ENCODE measurements around the gene SUPT20HL1.

DNA sequence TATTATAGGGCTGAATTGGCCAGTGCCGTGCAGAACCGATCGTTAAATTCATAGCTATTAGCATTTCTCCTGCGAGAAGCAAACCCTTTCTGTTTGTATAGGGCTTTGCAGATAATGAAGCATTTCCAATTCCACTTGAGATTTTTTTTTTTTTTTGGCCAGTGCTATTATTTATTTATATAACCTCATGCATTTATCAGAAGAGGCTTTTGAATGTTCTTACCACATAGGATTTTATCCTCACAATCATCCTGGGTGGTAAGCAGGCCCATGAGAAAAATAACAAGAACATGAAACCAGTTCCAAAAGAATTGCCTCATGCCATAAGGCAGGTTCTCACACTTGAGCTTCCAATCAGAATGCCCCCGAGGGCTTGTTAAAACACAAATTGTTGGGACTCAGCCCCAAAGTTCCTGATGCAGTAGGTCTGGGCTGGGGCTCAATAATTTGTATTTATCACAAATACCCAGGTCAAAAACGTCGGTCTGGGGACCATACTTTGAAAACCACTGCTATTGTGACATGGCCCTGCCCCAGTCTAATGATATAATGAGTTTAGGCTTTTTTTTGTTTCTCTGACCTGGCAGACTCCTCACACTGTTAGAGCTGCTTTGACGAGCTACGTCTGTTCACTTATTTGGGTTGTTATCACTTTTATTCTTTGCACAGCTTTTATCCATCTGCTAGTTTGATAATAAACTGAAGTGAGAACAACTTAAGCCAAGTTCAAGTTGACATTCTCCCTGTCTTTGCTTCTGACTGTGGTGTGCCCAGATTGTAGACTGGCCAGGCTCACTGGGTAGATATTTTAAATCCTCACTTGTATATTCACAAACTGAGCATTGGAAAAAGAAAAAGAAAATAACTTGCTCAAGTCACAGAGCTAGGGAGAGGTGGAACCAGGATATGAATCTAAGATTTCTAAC lies 20.1 kb downstream of the SUPT20HL1 start:
- TF ChIP-seq POLR2A (IDR thresholded peaks at IDR 0.05) = no peak
- TF ChIP-seq, protein P1, sequence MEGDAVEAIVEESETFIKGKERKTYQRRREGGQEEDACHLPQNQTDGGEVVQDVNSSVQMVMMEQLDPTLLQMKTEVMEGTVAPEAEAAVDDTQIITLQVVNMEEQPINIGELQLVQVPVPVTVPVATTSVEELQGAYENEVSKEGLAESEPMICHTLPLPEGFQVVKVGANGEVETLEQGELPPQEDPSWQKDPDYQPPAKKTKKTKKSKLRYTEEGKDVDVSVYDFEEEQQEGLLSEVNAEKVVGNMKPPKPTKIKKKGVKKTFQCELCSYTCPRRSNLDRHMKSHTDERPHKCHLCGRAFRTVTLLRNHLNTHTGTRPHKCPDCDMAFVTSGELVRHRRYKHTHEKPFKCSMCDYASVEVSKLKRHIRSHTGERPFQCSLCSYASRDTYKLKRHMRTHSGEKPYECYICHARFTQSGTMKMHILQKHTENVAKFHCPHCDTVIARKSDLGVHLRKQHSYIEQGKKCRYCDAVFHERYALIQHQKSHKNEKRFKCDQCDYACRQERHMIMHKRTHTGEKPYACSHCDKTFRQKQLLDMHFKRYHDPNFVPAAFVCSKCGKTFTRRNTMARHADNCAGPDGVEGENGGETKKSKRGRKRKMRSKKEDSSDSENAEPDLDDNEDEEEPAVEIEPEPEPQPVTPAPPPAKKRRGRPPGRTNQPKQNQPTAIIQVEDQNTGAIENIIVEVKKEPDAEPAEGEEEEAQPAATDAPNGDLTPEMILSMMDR (IDR thresholded peaks at IDR 0.05) = no peak
- TF ChIP-seq EP300 (IDR thresholded peaks at IDR 0.05) = no peak
- no peak for TF ChIP-seq POLR2AphosphoS5 (IDR thresholded peaks at IDR 0.05)

All from upper lobe of left lung (tissue), 4 donors.